Epithelial cell of prostate (primary cell): ENCODE data around the gene SPESP1.

ENCODE experiments used
- DNase-seq: peaks from one replicate; pipeline ENCODE4 v3.0.0-alpha.2; 2011; ENCODE audit warnings: low read depth, low spot score
- H3K27ac ChIP-seq: fragments of 450-650 bp; 2 replicates; pipeline ENCODE4 v1.5.1; 2017; ENCODE audit warnings: mild to moderate bottlenecking

SPESP1 gene

DNA sequence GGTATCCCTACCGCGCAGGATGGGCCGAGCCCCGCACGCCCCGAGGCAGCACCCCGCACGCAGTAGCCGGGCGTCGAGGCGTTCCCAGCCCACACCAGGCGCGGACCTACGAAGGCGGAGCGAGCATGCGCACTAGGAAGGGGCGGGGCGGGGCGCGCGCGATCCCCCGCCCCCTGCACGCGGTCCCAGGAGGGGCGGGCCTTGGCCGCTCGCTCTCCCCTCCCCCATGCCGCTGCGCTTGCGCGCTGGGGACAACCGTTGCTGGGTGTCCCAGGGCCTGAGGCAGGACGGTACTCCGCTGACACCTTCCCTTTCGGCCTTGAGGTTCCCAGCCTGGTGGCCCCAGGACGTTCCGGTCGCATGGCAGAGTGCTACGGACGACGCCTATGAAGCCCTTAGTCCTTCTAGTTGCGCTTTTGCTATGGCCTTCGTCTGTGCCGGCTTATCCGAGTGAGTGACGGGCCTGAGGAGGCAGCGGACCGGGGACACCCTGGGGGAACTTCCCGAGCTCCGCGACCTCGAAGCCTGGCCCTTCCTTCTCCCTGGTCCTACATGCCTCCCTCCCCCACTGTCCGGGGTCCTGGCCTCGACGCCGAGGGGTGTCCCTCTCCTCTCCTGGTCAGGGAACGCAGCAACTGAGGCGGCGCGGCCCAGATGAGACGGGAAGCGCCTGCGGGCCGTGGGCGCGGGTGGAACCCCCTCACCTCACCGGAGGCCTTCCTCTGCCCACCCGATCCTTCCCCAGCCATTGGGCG lies at the start of gene SPESP1:
Gene SPESP1, plus strand, starts transcription at position 258 of the 755 bp plus-strand sequence. Its CDS starts 129 bp downstream, at position 387.
- DNase-seq, result no peak
- H3K27ac ChIP-seq, result no peak within 1 kb of the TSS

DNA sequence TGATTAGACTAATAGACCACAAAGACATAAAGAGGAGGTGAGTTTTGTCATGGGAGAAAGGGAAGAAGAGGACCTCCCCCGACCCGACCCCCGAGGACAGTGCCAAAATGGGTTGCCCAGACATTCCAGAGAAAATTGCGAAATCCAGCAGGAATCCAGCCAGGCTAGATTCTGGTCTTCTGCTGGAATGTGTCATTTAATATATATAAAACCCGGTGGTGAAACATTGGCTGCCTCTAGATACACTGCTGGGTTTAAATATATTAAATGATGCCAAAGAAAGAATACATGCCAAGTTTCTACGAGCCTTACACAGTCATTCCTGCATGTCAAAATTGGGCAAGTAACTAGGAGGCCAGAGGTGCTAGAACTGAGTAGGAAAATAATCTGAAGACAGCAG lies 45.3 kb upstream of the SPESP1 start:
- DNase-seq, result no peak
- no peak overlapping the region for H3K27ac ChIP-seq

DNA sequence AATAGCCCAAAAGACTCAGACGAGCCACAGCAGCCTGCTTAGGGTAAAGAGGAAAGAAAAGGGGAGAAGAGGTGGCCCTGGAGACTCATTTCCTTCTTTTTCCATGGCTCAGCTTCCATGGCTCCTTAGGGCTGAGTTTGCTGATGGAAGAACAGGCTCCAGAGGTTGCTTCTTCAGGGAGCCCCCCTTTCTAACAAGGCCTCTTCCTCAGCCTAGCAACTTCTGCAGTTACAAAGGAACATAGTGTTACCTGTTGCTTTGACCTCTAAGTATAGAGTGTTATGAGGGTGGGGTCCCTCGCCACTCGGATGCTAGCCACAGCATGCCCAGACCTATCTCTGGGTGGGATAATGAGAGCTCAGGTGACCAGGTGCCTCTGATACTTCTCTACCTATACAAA lies 43.2 kb upstream of the SPESP1 start:
- no peak for DNase-seq
- H3K27ac ChIP-seq, result no peak overlapping the region

DNA sequence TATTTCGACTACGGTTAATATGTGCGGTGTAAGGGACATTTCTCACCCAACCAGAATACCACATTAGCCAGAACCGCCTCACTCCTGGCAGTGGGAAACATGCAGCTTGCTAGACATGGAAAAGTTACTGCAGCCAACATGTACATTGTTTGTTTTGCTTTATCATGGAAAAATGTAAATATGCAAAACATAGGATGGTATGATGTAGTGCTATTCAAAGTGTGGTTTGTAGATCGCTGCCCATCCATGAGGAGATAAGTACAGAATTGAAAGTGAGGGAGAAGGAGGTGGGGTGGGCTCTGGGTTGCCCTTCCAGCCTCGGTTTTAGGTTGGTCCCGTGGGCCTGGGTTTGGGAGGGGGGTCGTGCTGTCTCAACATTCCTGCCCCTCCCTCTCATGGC lies 42.5 kb upstream of the SPESP1 start:
- DNase-seq, result no peak
- no peak overlapping the region for H3K27ac ChIP-seq

DNA sequence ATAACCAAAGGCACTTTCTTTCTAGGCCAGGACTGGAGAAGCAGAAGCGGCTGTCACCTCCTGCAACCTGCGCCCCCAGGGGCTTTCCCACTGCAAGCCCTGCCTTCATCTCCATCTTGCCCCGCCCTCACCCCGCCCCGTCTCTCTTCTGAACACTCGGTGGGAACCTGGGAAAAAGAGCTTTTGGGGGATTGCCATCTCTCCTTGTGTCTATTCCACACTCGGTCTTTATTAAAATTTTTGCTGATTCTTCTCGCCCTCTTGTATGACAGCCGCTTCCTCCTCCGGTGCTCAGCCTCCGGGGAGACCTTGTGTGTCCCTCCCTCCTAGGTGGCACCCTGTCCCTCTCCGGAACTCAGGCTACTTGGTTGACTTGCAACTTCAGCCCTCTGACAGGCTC lies 41.9 kb upstream of the SPESP1 start:
- no peak for DNase-seq
- H3K27ac ChIP-seq, result no peak overlapping the region

DNA sequence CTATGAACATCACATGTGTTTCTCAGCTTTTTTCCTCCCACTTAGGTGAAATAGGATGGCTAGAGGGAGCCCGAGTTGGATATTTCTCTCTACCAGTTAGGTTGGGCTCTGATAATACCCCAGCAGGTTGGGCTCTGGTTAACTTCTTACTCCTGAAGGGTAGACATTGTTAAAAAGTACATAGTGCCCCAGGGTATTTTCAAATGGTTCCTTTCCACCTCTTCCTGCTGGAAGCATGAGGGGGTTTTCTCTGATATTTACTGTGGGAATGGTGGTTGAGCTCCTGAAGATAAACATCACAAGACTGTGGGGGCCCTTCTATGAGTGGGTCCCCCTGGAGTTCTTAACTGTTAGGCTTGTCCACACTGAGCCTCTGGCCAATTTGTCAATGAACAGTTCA lies 36.1 kb upstream of the SPESP1 start:
- no peak for DNase-seq
- H3K27ac ChIP-seq, result no peak overlapping the region

DNA sequence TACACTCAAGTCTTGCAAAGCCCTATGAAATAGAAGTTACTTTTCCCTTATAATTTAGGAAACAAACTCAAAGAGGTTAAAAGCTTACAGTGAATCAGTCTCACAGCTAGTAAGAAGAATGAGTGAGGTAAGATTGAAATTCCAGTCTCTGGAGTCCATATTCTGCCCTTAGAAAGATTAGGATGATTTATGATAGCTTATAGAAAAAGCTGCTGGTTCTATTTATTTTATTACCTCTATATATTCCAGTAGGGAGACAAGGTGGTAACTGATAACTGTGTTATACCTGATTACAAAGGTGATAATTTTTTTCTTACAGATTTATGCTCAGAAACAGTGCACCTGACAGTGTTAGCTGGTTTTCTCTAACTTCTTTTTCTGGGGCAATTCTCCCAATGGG lies 34.1 kb upstream of the SPESP1 start:
- DNase-seq, result no peak
- H3K27ac ChIP-seq, result no peak overlapping the region

- DNase-seq, result no peak
- H3K27ac ChIP-seq, result no peak overlapping the region
Measured at GRCh38 chr15:68897016-68897415, 33.3 kb upstream of the SPESP1 start.

DNA sequence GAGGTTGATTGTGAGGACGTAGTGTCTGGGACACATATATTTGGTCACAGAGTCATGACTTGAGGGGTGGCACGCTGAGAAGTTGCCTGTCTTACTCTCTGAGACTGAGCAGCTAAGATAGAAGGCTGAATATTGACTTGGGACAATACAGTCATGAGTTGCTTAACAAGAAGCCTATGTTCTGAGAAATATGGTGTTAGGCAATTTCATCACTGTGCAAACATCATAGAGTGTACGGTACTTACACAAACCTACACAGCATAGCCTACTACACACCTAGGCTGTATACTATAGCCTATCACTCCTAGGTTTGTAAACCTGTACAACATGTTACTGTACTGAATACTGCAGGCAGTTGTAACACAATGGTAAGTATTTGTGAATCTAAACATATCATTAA lies 30.3 kb upstream of the SPESP1 start:
- DNase-seq, result no peak

DNA sequence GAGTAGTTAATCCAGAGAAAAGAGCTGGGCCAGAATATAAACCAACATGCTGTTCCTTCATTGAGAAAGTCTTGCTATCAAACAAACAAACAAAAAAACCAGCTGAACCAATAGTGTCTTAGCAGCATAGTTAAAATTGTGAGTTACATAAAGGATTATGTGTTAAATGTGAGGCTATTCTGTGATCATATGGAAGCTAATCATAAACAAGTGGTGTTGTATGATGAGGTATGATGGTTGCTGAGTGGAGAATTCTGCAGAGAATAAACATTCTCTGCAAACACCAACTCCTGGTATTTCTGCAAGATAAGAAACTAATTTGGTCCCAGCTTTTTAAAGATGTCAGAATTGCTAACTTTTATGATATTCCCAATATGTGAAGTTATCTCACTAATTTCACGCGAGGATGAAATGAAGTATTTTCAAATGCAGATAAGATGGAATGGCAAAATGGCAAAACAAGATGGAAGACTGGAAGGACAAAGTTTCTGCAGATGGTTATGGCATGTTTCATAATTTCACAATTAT lies 22.9 kb upstream of the SPESP1 start:
- no peak for DNase-seq
- H3K27ac ChIP-seq, result no peak overlapping the region

More for the DNA sequence above, 30.3 kb upstream of the SPESP1 start:
- H3K27ac ChIP-seq, result no peak overlapping the region

DNA sequence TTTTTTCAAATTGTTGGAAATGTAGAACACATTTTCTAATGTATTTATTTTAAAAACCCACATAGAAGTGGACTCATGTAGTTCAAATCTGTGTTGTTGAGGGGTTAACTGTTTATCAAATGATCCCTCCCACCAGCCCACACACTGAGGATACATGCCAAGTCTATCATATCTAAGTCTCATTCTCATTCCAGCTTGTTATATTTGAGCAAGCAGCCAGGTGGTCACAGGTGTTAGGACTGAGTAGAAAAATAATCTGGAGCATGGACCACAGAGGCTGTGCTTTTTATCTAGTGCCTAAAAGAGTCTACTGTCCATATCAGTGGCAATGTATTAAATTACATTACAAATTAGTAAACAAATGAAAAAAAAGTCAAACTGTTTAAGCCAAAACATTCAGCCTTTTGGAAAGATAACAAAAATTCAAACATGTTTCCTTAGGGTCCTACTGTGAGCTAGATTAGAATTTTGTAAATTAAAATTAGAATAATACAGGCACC lies 20.7 kb upstream of the SPESP1 start:
- H3K27ac ChIP-seq, result no peak overlapping the region
- DNase-seq, result no peak

DNA sequence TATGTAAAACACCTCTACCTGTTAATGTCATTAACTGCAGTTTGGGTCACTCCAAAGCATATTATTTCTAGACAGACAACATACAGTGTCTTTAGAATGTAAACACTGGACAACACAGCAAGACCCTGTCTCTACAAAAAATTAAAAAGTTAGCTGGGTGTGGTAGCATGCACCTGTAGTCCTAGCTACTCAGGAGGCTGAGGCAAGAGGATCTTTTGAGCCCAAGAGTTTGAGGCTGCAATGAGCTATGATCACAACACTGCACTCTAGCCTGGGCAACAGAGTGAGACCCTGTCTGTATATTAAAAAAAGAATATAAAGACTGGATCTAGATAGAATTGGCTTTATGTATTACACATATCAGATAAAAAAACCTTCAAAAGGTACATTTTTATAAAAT lies 20.0 kb upstream of the SPESP1 start:
- H3K27ac ChIP-seq, result no peak overlapping the region
- DNase-seq, result no peak

DNA sequence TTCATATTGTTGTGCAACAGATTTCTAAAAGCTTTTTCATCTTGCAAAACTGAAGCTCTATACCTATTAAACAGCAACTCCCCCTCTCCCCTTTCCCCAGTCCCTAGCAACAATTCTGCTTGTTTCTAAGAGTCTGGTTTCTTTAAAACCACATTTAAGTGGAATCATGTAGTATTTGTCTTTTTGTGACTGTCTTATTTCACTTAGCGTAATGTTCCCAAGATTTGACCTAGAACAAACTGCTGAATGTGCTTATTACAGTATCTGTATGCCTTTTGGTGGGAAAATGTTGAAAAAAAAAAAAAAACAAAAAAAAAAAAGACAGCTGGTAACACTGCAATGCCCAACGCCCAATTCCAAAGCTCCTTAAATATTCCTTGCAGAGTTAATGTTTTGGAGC lies 19.5 kb upstream of the SPESP1 start:
- no peak overlapping the region for H3K27ac ChIP-seq
- DNase-seq, result no peak

- no peak overlapping the region for H3K27ac ChIP-seq
- no peak for DNase-seq
Measured at GRCh38 chr15:68921926-68922325, 8.4 kb upstream of the SPESP1 start.

DNA sequence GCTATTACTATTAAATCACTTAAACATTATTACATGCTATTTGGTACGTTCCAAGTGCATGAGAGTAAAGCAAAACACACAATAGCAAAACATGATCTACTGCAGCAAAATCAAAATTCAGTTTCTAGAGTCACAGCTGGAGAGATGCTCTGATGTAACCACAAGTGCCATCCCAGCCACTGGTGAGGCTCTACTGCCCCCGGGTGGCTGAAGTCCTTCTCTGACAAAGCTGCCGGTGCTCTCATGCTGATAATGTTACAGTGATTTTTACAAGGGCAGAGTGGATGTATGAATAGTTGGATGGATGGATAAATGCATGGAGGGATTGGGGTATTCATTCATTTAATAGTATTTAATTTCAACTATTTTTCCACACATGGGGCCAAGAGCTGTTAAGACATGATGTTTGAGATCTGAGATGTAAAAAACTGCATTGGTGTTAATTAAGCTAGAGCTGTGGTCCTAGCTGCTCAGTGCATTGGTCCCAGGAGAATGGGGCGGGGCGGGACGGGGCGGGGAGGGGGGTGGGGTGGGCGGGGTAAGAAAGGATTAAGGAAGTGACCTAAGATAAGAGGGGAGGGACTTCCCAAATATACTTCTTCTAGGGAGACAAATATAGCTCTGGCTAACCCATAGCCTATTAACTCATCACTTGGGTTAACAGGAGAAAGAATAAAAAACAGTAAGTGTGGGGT lies 5.3 kb upstream of the SPESP1 start:
- no peak overlapping the region for H3K27ac ChIP-seq
- peak; percentile 6 for DNase-seq

DNA sequence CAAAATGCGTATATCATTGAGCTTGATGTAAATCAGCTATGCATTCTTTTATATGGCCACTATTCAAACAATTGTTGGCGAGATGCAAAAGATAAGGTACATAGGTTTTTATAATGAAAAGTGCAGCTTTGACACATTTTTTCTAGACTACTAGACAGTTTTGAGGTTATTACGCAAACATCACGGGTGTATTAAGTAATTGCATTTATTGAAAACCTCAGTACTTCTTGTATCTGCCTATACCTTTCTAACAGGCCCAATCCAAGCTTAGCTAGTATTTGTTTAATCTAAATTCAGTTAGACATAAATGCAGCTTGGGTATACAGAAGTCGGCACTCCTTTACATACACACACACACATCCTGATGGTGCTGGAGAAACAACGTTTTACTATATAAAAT lies 2.7 kb downstream of the SPESP1 start:
- no peak for DNase-seq
- H3K27ac ChIP-seq, result no peak overlapping the region

DNA sequence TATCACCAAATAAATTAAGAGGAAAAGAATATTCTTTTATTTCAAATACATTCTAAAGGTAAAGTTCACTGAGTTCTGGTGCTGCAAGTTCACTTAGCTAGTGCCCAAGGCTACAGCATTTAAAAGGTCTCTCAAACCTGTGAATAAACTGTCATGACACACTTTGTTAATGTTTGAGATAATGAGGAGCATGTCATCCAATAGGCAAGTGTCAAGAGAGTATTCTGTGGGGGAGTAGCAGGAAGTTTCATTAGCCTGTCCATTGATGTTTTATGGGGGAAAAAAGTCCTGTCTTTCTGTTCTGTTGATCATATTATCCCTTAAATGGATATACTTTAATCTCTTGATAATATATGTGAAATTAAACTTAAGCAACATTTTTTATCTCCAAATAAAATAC lies 4.0 kb downstream of the SPESP1 start:
- no peak for DNase-seq
- H3K27ac ChIP-seq, result no peak overlapping the region

- DNase-seq, result no peak
- H3K27ac ChIP-seq, result no peak overlapping the region
Measured at GRCh38 chr15:68935400-68935937, 5.1 kb downstream of the SPESP1 start.

GRCh38 chr15:68939501-68939900 lies 9.2 kb downstream of the SPESP1 start:
- DNase-seq, result no peak
- no peak overlapping the region for H3K27ac ChIP-seq

- DNase-seq, result no peak
- H3K27ac ChIP-seq, result no peak overlapping the region
Measured at GRCh38 chr15:68951813-68952212, 21.5 kb downstream of the SPESP1 start.

GRCh38 chr15:68957696-68958095 lies 27.4 kb downstream of the SPESP1 start:
- H3K27ac ChIP-seq, result no peak overlapping the region
- DNase-seq, result no peak
